Activated CD8-positive, alpha-beta memory T cell treated with anti-CD3 and anti-CD28 coated beads for 48 hours (primary cell): ENCODE data around the gene KCNJ4.

Experiments used
- DNase-seq, 3 experiments: peaks; one replicate each; pipeline ENCODE4 v3.0.0-alpha.2; 2020; ENCODE audit warnings: low read depth in 2 of 3, low spot score in 2 of 3

The KCNJ4 gene

GRCh38 chr22:38453066-38453672, 1.8 kb downstream of the KCNJ4 start:
- no peak for DNase-seq

GRCh38 chr22:38452373-38453065, 2.5 kb downstream of the KCNJ4 start:
- no peak for DNase-seq

DNA sequence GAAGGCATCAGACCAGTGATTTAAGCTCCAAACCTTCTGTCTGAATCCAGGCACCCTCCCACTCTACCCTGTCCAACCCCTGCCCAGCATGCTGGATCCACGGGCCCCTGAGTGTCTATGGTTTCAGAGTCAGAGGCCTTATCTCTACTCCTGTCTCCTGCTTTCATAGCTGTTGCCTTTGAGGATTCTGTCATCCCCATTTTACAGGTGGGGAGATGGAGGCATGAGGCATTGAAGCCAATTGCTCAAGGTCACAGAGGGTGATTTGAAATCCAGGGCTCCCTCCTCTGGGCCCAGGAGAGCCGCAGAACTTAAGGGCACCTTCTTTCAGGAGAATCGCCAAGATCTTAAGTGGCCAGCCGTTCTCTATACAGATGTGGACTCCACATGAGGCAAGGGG, 3.1 kb downstream of the KCNJ4 start:
- DNase-seq: no peak

DNA sequence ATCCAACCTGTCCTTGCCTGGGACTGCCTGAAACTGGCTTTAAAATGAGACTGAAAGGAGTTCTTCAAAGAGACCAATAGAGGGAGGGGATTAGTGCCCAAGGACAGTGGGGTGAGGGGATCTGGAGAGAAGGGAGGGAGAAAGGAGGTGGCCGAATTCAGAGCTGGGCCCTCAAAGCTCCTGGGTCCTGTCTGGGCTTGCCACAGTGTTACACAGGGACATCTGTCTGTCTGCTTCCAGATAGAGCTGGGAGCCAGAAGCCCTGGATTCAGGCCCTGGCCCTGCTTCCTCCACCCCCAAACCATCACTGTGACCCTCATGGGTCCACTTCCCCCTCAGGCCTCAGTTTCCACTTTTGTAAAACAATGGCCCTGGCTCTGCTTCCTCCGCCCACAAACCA, 3.6 kb downstream of the KCNJ4 start:
- DNase-seq: no peak

GRCh38 chr22:38450234-38450797, 4.7 kb downstream of the KCNJ4 start:
- no peak for DNase-seq

- DNase-seq: no peak
These were observed 5.2 kb downstream of the KCNJ4 start for GRCh38 chr22:38449776-38450175.

- no peak for DNase-seq
These were observed 5.9 kb downstream of the KCNJ4 start for GRCh38 chr22:38448945-38449745.

DNA sequence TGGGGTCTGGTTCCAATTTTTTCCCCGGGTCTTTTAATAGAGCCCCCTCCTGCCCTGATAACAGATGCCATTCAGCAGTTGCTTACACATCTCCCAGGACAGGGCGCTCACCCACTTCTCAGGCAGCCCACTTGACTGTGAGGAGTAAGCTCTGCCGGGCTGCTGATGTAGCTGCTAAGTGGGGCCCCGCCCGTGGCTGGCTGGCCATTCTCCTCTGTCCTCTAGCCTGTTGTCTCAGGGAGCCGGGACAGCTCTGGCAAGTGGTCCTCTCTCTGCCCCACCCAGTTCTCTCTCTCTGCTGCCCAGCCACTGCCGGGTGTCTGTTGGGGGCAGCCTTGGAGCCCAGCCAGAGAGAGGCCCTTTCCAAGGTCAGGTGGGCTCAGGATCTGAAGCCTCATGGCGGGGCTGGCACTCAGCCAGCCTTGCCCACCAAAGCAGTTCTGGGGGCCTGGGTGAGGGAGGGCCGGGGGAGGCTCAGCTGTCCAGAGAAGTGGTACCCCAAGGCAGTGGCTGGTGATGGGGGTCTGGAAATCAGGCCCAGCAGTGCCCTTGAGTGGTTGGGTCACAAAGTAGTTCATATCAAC, 8.9 kb downstream of the KCNJ4 start:
- DNase-seq: no peak

DNA sequence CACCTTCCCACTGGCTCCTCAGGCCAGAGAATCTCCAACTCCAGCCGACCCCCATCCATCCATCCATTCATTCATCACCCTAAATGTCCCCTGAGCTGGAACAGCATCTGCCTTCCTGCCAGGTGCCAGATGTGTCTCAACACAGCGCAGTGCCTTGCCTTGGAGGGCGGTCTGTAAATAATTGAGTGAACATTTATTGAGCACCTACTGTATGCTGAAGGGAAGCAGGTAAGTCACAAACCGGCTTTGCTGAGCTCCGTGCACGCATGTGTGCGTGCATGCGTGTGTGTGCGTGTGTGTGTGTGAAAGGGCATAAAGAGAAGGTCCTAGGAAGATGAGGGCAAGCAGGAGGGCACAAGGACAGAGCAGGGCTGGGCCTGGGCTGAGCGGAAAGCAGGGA, 10.2 kb downstream of the KCNJ4 start:
- no peak for DNase-seq

GRCh38 chr22:38443628-38444521, 11.1 kb downstream of the KCNJ4 start:
- no peak for DNase-seq

DNA sequence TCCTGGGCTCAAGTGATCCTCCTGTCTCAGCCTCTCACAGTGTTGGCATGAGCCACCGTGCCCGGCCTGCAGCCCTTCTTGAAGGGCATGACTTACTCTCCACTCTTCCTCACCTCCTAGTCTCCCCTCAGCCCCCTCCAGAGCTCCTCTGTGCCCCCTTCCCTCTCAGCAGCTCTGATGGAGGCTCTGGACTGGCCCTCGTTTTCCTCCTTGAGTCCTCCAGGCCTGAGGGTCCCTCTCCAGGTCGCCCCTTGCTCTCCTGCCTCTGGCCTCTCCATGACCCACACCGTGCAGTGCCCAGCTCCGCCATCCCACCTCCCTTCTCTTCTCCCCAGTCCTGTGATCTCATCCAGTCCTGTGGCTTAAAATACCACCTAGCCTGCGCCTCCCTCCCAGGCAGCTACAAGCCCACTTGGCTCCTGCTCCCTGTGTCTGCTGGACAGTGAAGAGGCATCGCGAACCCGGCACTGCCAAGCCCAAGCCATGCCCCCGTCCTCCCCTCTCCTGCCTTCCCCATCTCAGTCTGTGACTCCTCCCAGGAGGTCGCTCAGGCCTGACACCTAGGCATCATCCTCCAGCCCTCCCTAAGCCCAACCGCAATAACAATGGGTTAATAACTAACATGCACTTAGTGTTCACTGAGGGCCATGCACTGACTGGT, 11.9 kb downstream of the KCNJ4 start:
- no peak for DNase-seq

DNA sequence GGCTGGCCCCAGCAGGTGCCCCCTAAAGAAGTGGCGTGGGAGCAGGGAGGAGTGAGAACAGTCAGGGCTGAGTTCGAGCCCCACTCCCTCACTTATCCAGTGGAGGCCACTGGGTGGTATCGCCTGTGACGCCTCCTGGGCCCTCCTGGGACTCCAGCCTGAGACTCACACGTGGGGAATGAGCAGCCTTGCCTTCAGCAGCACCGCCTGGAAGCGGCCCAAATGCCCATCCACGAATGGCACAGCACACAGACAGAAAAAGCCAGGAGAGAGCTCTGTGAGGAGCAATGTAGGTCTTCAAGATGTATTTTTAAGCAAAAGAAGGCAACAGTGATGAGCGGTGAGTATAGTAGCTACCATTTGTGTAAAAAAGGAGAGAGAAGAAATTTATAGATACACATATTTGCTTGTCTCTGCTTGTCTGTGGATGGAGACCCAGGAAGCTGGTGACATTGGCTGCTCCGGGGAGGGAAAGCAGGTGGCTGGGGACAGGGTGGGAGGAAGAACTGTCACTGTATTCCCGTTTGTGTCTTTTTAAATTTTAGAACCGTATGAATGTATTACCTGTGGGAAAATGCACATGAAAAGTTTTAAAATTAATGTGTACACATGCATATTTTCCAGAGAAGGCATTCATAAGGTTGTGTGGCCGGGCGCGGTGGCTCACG, 13.2 kb downstream of the KCNJ4 start:
- DNase-seq: no peak

DNA sequence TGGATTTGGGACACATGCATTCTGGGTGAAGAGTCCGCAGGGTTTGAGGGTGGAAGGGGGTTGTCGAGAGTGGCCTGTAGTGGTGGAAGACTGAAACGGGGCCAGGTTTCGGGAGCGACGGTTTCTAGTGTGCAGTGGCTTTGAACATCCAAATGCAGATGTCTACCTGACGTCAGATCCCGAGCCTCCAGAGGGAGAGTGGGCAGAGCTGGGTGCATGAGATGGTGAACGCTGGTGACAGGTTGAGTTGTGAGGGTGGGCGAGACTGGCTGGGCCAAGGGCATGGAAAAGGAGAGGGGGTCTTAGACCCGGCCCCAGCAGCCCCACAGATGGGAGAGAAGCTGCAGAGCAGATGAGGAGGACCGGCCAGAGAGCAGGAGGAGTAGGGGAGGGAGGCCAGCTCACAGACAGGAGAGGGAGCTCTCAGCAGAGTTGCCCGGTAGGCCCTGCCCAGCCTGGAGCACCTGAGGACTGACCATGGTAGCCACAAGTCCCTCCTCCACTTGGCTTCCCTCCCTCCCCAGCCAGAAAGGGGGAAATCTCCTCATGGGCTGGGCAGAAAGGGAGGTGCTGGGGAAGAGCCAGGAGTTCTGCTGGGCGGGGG, 14.2 kb downstream of the KCNJ4 start:
- DNase-seq: no peak

DNA sequence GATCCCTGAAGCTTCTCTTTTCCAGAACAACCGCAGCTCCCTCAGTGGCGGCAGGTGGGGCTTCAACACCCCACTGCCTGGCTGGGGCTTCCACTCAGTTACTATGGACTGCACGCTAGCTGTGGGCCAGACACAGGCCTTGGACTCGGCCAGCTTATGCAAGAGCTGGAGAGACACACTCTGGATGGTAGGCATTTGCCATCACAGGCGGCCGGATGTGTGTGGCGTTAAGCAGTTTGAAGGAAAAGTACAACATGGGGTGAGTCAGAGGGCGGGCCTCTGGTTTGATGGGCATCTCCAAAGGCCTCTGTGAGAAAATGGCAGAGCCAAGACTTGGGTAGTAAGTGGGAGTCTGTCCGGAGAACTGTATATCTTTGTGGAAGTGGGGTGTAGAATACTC, 17.6 kb downstream of the KCNJ4 start:
- DNase-seq: no peak

- no peak for DNase-seq
These were observed 18.2 kb downstream of the KCNJ4 start for GRCh38 chr22:38436629-38437395.

DNA sequence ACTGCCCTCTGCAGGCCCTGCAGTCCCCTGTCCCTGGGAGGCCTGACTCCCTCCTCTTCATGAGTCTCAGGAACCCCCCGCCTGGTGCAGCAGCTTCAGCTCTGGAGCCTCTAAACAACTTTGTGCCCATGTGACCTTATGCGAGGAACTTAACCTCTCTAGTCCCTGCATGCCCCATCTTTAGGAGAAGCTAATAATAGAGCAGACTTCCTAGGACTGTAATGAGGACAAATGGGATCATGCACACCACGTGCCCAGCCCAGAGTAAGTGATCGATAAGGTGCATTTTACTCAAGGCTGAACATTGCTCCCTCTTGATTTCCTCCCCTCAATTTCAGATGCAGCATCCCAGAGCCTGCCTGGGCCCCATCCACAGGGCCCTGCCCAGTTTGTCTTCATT, 19.0 kb downstream of the KCNJ4 start:
- DNase-seq: no peak

- no peak for DNase-seq
These were observed 20.0 kb downstream of the KCNJ4 start for GRCh38 chr22:38435010-38435409.

- no peak for DNase-seq
These were observed 21.1 kb downstream of the KCNJ4 start for GRCh38 chr22:38433871-38434270.
